A549 (cell line): Measurements from ENCODE around the gene SMAP1. TPM values are rescaled to one million over a fixed set of nuclear protein-coding genes. Genes with fewer than 3 reads are reported as not detected.

Experiments used
- ATAC-seq, 2 experiments: fragments of 200-7000 bp in 1 of 2; fragments of >200 bp in 1 of 2; cut with Nextera tagmentation in 1 of 2; cut with Tn5 transposase in 1 of 2; 3 replicates each; pipeline versions ENCODE4 v1.8.0 to v1.9.1; 2018 to 2020; ENCODE audit warnings: mild to moderate bottlenecking in 1 of 2, moderate library complexity in 1 of 2
- CTCF ChIA-PET: fragments of 300-600 bp; sonication (Branson Sonifier 250); formaldehyde crosslinking; extraction: SDS; loops from one replicate; lab custom pipeline; 2021; ENCODE audit warnings: antibody characterized with exemption, inconsistent platforms; lab: Yijun Ruan, JAX
- POLR2A ChIA-PET: fragments of 350-600 bp; formaldehyde crosslinking; extraction: SDS; loops from one replicate; lab custom pipeline; 2021; ENCODE audit warnings: antibody characterized with exemption, inconsistent platforms; lab: Yijun Ruan, JAX
- DNase-seq, 2 experiments: peaks; one replicate each; pipeline versions ENCODE4 v3.0.0 to v3.0.0-alpha.2; 2011 to 2016; ENCODE audit warnings: low read depth in 1 of 2, low spot score in 1 of 2
- FAIRE-seq: peaks from 2 replicates; lab custom pipeline; 2011; peaks lifted over from hg19 to GRCh38; lab: Jason Lieb, UNC
- H3K27ac ChIP-seq, 2 experiments: fragments of >200 bp; sonication (Bioruptor Twin); formaldehyde crosslinking; 3 replicates each; pipeline ENCODE4 v1.5.1; 2016 to 2017
- H3K4me1 ChIP-seq: fragments of >200 bp; sonication (Bioruptor Twin); formaldehyde crosslinking; 3 replicates; pipeline ENCODE4 v1.6.1; 2016
- H3K4me2 ChIP-seq: fragments of >200 bp; sonication (Bioruptor Twin); formaldehyde crosslinking; 3 replicates; pipeline ENCODE4 v1.6.1; 2016
- H3K4me3 ChIP-seq: fragments of >200 bp; sonication (Bioruptor Twin); formaldehyde crosslinking; 3 replicates; pipeline ENCODE4 v1.5.1; 2016
- H3K9me3 ChIP-seq: fragments of >200 bp; sonication (Bioruptor Twin); formaldehyde crosslinking; 3 replicates; pipeline ENCODE4 v1.6.1; 2016
- BHLHE40 ChIP-seq: IDR thresholded peaks from 2 replicates; pipeline ENCODE4 v1.6.1; 2012; ENCODE audit warnings: low read depth, low read length, inconsistent platforms
- CBX8 ChIP-seq: fragments of 200-600 bp; sonication (generic); IDR thresholded peaks from 2 replicates; pipeline ENCODE4 v1.6.1; 2016
- ELK1 ChIP-seq: fragments of 150-350 bp; IDR thresholded peaks from 2 replicates; pipeline ENCODE4 v1.6.1; 2014; ENCODE audit warnings: low read depth, mild to moderate bottlenecking, low read length
- ESRRA ChIP-seq: fragments of 150-350 bp; IDR thresholded peaks from 2 replicates; pipeline ENCODE4 v1.6.1; 2014; ENCODE audit warnings: mild to moderate bottlenecking, low read length, borderline replicate concordance
- FOSB ChIP-seq: fragments of 250-450 bp; sonication (Bioruptor Pico); IDR thresholded peaks from 2 replicates; pipeline ENCODE4 v1.5.0; 2020; ENCODE audit warnings: mild to moderate bottlenecking, moderate library complexity
- FOXS1 ChIP-seq: fragments of 250-450 bp; sonication (Bioruptor Pico); IDR thresholded peaks from 2 replicates; pipeline ENCODE4 v1.5.0; 2020; ENCODE audit warnings: mild to moderate bottlenecking, moderate library complexity
- GATA3 ChIP-seq: IDR thresholded peaks from 2 replicates; pipeline ENCODE4 v1.6.1; 2012; ENCODE audit warnings: borderline replicate concordance
- HMGXB4 ChIP-seq: fragments of 250-450 bp; sonication (Bioruptor Pico); IDR thresholded peaks from 2 replicates; pipeline ENCODE4 v1.5.0; 2021; ENCODE audit warnings: mild to moderate bottlenecking, moderate library complexity, borderline replicate concordance
- HOXA7 ChIP-seq: fragments of 250-450 bp; sonication (Bioruptor Pico); IDR thresholded peaks from 2 replicates; pipeline ENCODE4 v1.5.0; 2020; ENCODE audit warnings: mild to moderate bottlenecking, moderate library complexity
- JUN ChIP-seq, 2 experiments: fragments of >200 bp; sonication (Bioruptor Twin); formaldehyde crosslinking; IDR thresholded peaks; 2 replicates in 1 of 2; 3 replicates in 1 of 2; pipeline ENCODE4 v1.6.1; 2016 to 2017
- JUNB ChIP-seq: fragments of >200 bp; sonication (Bioruptor Twin); formaldehyde crosslinking; IDR thresholded peaks from 2 replicates; pipeline ENCODE4 v1.6.1; 2016
- MAFK ChIP-seq: fragments of 450-650 bp; IDR thresholded peaks from 2 replicates; pipeline ENCODE4 v1.6.1; 2014; ENCODE audit not compliant: partially characterized antibody
- MAX ChIP-seq: IDR thresholded peaks from 2 replicates; pipeline ENCODE4 v1.6.1; 2012
- MAZ ChIP-seq: fragments of 150-350 bp; IDR thresholded peaks from 2 replicates; pipeline ENCODE4 v1.6.1; 2014; ENCODE audit warnings: antibody characterized with exemption, low read depth, low read length, borderline replicate concordance
- MYC ChIP-seq: IDR thresholded peaks from 2 replicates; pipeline ENCODE4 v1.6.1; 2012; ENCODE audit warnings: mild to moderate bottlenecking, inconsistent platforms, low read length, improper control_type of control experiment, borderline replicate concordance
- NPAS2 ChIP-seq: fragments of 250-450 bp; sonication (Bioruptor Pico); IDR thresholded peaks from 2 replicates; pipeline ENCODE4 v1.8.0; 2022; ENCODE audit warnings: mild to moderate bottlenecking, moderate library complexity, borderline replicate concordance
- PBX3 ChIP-seq: IDR thresholded peaks from 2 replicates; pipeline ENCODE4 v1.6.1; 2012
- POLR2A ChIP-seq: IDR thresholded peaks from 2 replicates; pipeline ENCODE4 v1.6.1; 2012; ENCODE audit warnings: mild to moderate bottlenecking, low read length
- REST ChIP-seq: fragments of 200-600 bp; sonication (generic); IDR thresholded peaks from 2 replicates; pipeline ENCODE4 v1.6.1; 2016; ENCODE audit warnings: antibody characterized with exemption, mild to moderate bottlenecking, moderate library complexity
- SREBF2 ChIP-seq: fragments of 450-650 bp; IDR thresholded peaks from 2 replicates; pipeline ENCODE4 v1.6.1; 2014; ENCODE audit warnings: mild to moderate bottlenecking, moderate library complexity
- TP53 ChIP-seq: fragments of 250-450 bp; sonication (Bioruptor Pico); IDR thresholded peaks from 2 replicates; pipeline ENCODE4 v1.5.0; 2021; ENCODE audit warnings: mild to moderate bottlenecking, moderate library complexity
- ZNF302 ChIP-seq: fragments of 250-450 bp; sonication (Bioruptor Pico); IDR thresholded peaks from 2 replicates; pipeline ENCODE4 v1.9.0; 2021; ENCODE audit warnings: inconsistent platforms, mild to moderate bottlenecking, moderate library complexity
- WGBS: methylation state at CpG from one replicate; pipeline ENCODE4 v1.1.6; 2017; ENCODE audit errors: missing lambda C conversion rate; 5-methylcytosine and 5-hydroxymethylcytosine counted together
- polyA plus RNA-seq, 4 experiments: library from polyadenylated mRNA; depleted of rRNA in 3 of 4; stranded (reverse); fragments of >200 nt; fragmentation: RNase III in 1 of 4; extraction: RNeasy Plus Mini Kit Qiagen cat#74134 plus additional on column Dnase treatment in 1 of 4; gene quantifications; 2 replicates in 3 of 4; 3 replicates in 1 of 4; pipeline ENCODE4 v1.2.3, GENCODE V29; 2011 to 2017

SMAP1 gene
- polyA plus RNA-seq, 2 of the 4 experiments (the other 2 are of a cell fraction): 15.6 to 27.8 TPM

- no peak for FAIRE-seq
- DNase-seq: no peak
- H3K9me3 ChIP-seq: no peaks in the 10 kb centered on the region
- CTCF ChIA-PET: no interaction called here
- WGBS: 7% methylated on average over 1 of the region's 1 CpG
- TF ChIP-seq NPAS2 (CRISPR knock-in tag): no peak
- TF ChIP-seq ESRRA: no peak
- no peak for TF ChIP-seq MYC
- no peak for TF ChIP-seq MAFK
- TF ChIP-seq MAZ: no peak
- no peak for TF ChIP-seq ELK1
- TF ChIP-seq CBX8: no peak
- TF ChIP-seq BHLHE40: no peak
- TF ChIP-seq TP53 (CRISPR knock-in tag): no peak
- no peak for TF ChIP-seq PBX3
- TF ChIP-seq ZNF302 (CRISPR knock-in tag): no peak
- no peak for TF ChIP-seq POLR2A
- TF ChIP-seq JUNB: no peak
- no peak for TF ChIP-seq HMGXB4 (CRISPR knock-in tag)
- no peak for TF ChIP-seq FOSB
- no peak for TF ChIP-seq HOXA7 (CRISPR knock-in tag)
- TF ChIP-seq GATA3: no peak
- TF ChIP-seq MAX: no peak
- TF ChIP-seq, all 56 proteins: peak for 0
- no peak overlapping the region for H3K4me3 ChIP-seq
- H3K4me2 ChIP-seq: no peak overlapping the region
- H3K27ac ChIP-seq: no peak overlapping the region
- H3K4me1 ChIP-seq: no peaks in the 10 kb centered on the region
- no peak for ATAC-seq
- POLR2A ChIA-PET: no interaction called here
Observed at GRCh38 chr6:70622461-70622860, 45.2 kb upstream of the SMAP1 start.

GRCh38 chr6:70625436-70625835 is 42.2 kb upstream of the SMAP1 start:
- ATAC-seq: no peak
- FAIRE-seq: no peak

More at GRCh38 chr6:70625436-70625835, 42.2 kb upstream of the SMAP1 start:
- DNase-seq: no peak
- no peak overlapping the region for H3K27ac ChIP-seq
- TF ChIP-seq FOSB (no peak), FOXS1 (no peak), JUNB (no peak), REST (no peak), SREBF2 (no peak), JUN (IDR thresholded peaks at IDR 0.05) (no peak)
- TF ChIP-seq, all 56 proteins: peak for 0
- POLR2A ChIA-PET: interaction anchor here (1.1 kb wide), 1 partner anchor 204 kb away, joined by 3 read pairs; no protein-coding TSS in a partner anchor
- H3K4me2 ChIP-seq: no peak overlapping the region
- no peak overlapping the region for H3K4me3 ChIP-seq
- no peaks in the 10 kb centered on the region for H3K9me3 ChIP-seq
- CTCF ChIA-PET: no interaction called here
- no peaks in the 10 kb centered on the region for H3K4me1 ChIP-seq
